ENCODE measurements around the gene UFD1. TPM values are rescaled to one million over a fixed set of nuclear protein-coding genes. Genes with fewer than 3 reads are reported as not detected.
A peak's percentile ranks its signal among the peaks of the same experiment; 100 is the strongest.

The UFD1 gene
- total and polyA plus RNA-seq, 9 of the 15 experiments (the other 6 are each of a cell fraction or from before 2014, with no cell fraction given), result 238 to 645 (median 363) TPM

- 0 out of 2 replicates have a peak, but pooled peaks have one; percentile 42 for TF ChIP-seq RERE (CRISPR knock-in tag; IDR thresholded peaks at IDR 0.05; ENCODE audit: borderline replicate concordance)
- TF ChIP-seq WHSC1 (IDR thresholded peaks at IDR 0.05; ENCODE audit: low read length), result peak; percentile 74
- no peak for TF ChIP-seq TBP (optimal IDR thresholded peaks at IDR 0.05; ENCODE audit: low read depth, low read length)
- no peak for TF ChIP-seq ZNF133 (CRISPR knock-in tag; IDR thresholded peaks at IDR 0.05)
- peak; percentile 9; the same call in 1 of the 2 replicates for TF ChIP-seq MTF1 (CRISPR knock-in tag; IDR thresholded peaks at IDR 0.05; ENCODE audit: borderline replicate concordance)
- no peak for TF ChIP-seq ZNF589 (CRISPR knock-in tag; IDR thresholded peaks at IDR 0.05; ENCODE audit: low read depth)
- no peak for TF ChIP-seq ARNT (IDR thresholded peaks at IDR 0.05)
- peak; percentile 15 for TF ChIP-seq KDM5B (IDR thresholded peaks at IDR 0.05; ENCODE audit: insufficient replicate concordance, low read depth, low read length)
- no peak for TF ChIP-seq ZNF146 (CRISPR knock-in tag; IDR thresholded peaks at IDR 0.05; ENCODE audit: unreplicated experiment)
- no peak for TF ChIP-seq DACH1 (IDR thresholded peaks at IDR 0.05; ENCODE audit: partially characterized antibody)
- no peak for TF ChIP-seq AFF1 (IDR thresholded peaks at IDR 0.05; ENCODE audit: low read depth in 1 of 2, partially characterized antibody in 2 of 2)
- TF ChIP-seq HNRNPLL (IDR thresholded peaks at IDR 0.05; ENCODE audit: low read depth, low read length, poor library complexity, severe bottlenecking), result no peak
- peak; percentile 27; the same call in 1 of the 2 replicates for TF ChIP-seq NFIX (CRISPR knock-in tag; IDR thresholded peaks at IDR 0.05; ENCODE audit: low read depth)
- TF ChIP-seq POLR2H (tag; IDR thresholded peaks at IDR 0.05; ENCODE audit: low read depth), result no peak
- peak; percentile 94; the same call in 1 of the 2 replicates for TF ChIP-seq MED1 (CRISPR knock-in tag; IDR thresholded peaks at IDR 0.05; ENCODE audit: borderline replicate concordance)
- 0 out of 2 replicates have a peak, but pooled peaks have one; percentile 23 for TF ChIP-seq THAP7 (CRISPR knock-in tag; IDR thresholded peaks at IDR 0.05)
Observed at GRCh38 chr22:19466126-19466716, 12.8 kb downstream of the UFD1 start (continued).
